ENCODE results near the gene IL12RB2.

DNA sequence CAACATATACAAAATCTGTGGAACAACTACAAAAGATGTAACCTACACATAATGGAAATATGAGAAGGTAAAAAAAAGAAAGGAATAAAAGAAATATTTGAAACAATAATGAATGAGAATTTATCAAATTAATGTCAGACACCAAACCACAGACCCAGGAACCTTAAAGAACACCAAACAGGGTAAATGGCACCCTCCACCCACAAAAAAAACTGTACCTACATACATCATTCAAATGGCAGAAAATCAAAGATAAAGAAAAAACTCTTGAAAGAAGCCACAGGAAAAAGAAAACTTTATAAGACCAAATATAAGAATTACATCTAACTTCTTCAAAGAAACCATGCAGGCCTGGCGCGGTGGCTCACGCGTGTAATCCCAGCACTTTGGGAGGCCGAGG, 54.0 kb downstream of the IL12RB2 start:
- TF ChIP-seq CTCF (IDR thresholded peaks at IDR 0.05): no peak
- TF ChIP-seq EZH2 (IDR thresholded peaks at IDR 0.05; ENCODE audit: borderline replicate concordance, insufficient read depth, low read depth, low read length, poor library complexity, severe bottlenecking): no peak
